GM23338 (cell line): ENCODE measurements around the gene CDC25B. TPM values are rescaled to one million over a fixed set of nuclear protein-coding genes. Genes with fewer than 3 reads are reported as not detected.

Experiments used
- ATAC-seq: fragments of 200-7000 bp; cut with Tn5 transposase; 3 replicates; pipeline ENCODE4 v1.9.1; 2020
- DNase-seq: peaks from one replicate; pipeline ENCODE4 v3.0.0-alpha.2; 2015; ENCODE audit warnings: low spot score
- H2AFZ ChIP-seq: fragments of 200-600 bp; sonication (generic); 2 replicates; pipeline ENCODE4 v1.8.0; 2016; ENCODE audit warnings: antibody characterized with exemption, mild to moderate bottlenecking, moderate library complexity
- H3F3A ChIP-seq: fragments of 200-600 bp; sonication (generic); replicated peaks from 2 replicates; pipeline ENCODE4 v1.8.0; 2017; ENCODE audit warnings: antibody characterized with exemption, mixed run types, low read depth
- H3K27ac ChIP-seq: fragments of 200-600 bp; sonication (generic); 2 replicates; pipeline ENCODE4 v1.6.1; 2016; ENCODE audit warnings: low read depth
- H3K27me3 ChIP-seq: fragments of 200-600 bp; sonication (generic); 2 replicates; pipeline ENCODE4 v1.8.0; 2016; ENCODE audit warnings: mild to moderate bottlenecking, mixed run types, moderate library complexity; ENCODE audit not compliant: insufficient read depth
- H3K36me3 ChIP-seq: fragments of 200-600 bp; sonication (generic); 2 replicates; pipeline ENCODE4 v1.8.0; 2016; ENCODE audit warnings: mild to moderate bottlenecking; ENCODE audit not compliant: insufficient read depth
- H3K4me1 ChIP-seq: fragments of 200-600 bp; sonication (generic); 2 replicates; pipeline ENCODE4 v1.8.0; 2016; ENCODE audit warnings: mild to moderate bottlenecking, moderate library complexity; ENCODE audit not compliant: insufficient read depth
- H3K4me2 ChIP-seq: fragments of 200-600 bp; sonication (generic); 2 replicates; pipeline ENCODE4 v1.7.1; 2017; ENCODE audit warnings: mixed run types
- H3K4me3 ChIP-seq: fragments of 200-600 bp; sonication (generic); 2 replicates; pipeline ENCODE4 v1.6.1; 2016; ENCODE audit warnings: mixed run types
- H3K79me2 ChIP-seq: fragments of 200-600 bp; sonication (generic); replicated peaks from 2 replicates; pipeline ENCODE4 v1.8.0; 2017; ENCODE audit warnings: mild to moderate bottlenecking; ENCODE audit not compliant: insufficient read depth
- H3K9me2 ChIP-seq: fragments of 200-600 bp; sonication (generic); 2 replicates; pipeline ENCODE4 v1.8.0; 2017; ENCODE audit not compliant: insufficient read depth
- H4K20me1 ChIP-seq: fragments of 200-600 bp; sonication (generic); replicated peaks from 2 replicates; pipeline ENCODE4 v1.8.0; 2017; ENCODE audit warnings: mild to moderate bottlenecking; ENCODE audit not compliant: insufficient read depth
- H3K27ac Mint-ChIP-seq: 2 replicates; pipeline ENCODE4 v1.8.0; 2020; ENCODE audit warnings: inconsistent platforms, mild to moderate bottlenecking, moderate library complexity, mixed read lengths
- H3K27me3 Mint-ChIP-seq: 3 replicates; pipeline ENCODE4 v1.8.0; 2022; ENCODE audit warnings: low read depth, mild to moderate bottlenecking, moderate library complexity, mixed read lengths, inconsistent platforms; ENCODE audit not compliant: insufficient read depth, poor library complexity
- H3K36me3 Mint-ChIP-seq: 3 replicates; pipeline ENCODE4 v1.8.0; 2021; ENCODE audit warnings: low read depth, mild to moderate bottlenecking, inconsistent platforms, moderate library complexity, mixed read lengths
- H3K4me1 Mint-ChIP-seq: 3 replicates; pipeline ENCODE4 v1.8.0; 2020; ENCODE audit warnings: mild to moderate bottlenecking, inconsistent platforms, mixed read lengths
- H3K4me3 Mint-ChIP-seq: 3 replicates; pipeline ENCODE4 v1.8.0; 2021; ENCODE audit warnings: moderate library complexity, mild to moderate bottlenecking, inconsistent platforms, mixed read lengths
- H3K9me3 Mint-ChIP-seq: 3 replicates; pipeline ENCODE4 v1.8.0; 2020; ENCODE audit warnings: moderate library complexity, mild to moderate bottlenecking, inconsistent platforms, mixed read lengths
- CREB1 ChIP-seq: fragments of 250-450 bp; sonication (Bioruptor Pico); IDR thresholded peaks from 2 replicates; pipeline ENCODE4 v1.5.0; 2020; ENCODE audit warnings: low read depth, mild to moderate bottlenecking, moderate library complexity
- POLR2AphosphoS5 ChIP-seq: IDR thresholded peaks from 2 replicates; pipeline ENCODE4 v1.6.1; 2016; ENCODE audit warnings: antibody characterized with exemption, low read depth
- STAT1 ChIP-seq: IDR thresholded peaks from one replicate; pipeline ENCODE4 v1.6.1; 2016; ENCODE audit warnings: antibody characterized with exemption; ENCODE audit not compliant: unreplicated experiment
- ZNF331 ChIP-seq: fragments of 250-450 bp; sonication (Bioruptor Pico); IDR thresholded peaks from 2 replicates; pipeline ENCODE4 v1.5.0; 2020; ENCODE audit warnings: low read depth, mild to moderate bottlenecking, moderate library complexity
- polyA plus RNA-seq: library from polyadenylated mRNA; unstranded; fragments of >200 nt; fragmentation: Nextera tagmentation; extraction: Ambion mirVana; gene quantifications from 2 replicates; pipeline ENCODE4 v1.2.1, GENCODE V29; 2016
- total RNA-seq: library from RNA; depleted of rRNA; stranded (reverse); fragments of >200 nt; shearing (Covaris generic); gene quantifications from 2 replicates; pipeline ENCODE4 v1.2.3, GENCODE V29; 2014
- TF ChIP-seq, protein P1 (sequence below): IDR thresholded peaks from one replicate; pipeline ENCODE4 v1.6.1; 2018; ENCODE audit warnings: antibody characterized with exemption; ENCODE audit not compliant: unreplicated experiment

CDC25B gene
- total and polyA plus RNA-seq, 2 experiments from 2014 or later: 10.5 to 33.0 TPM

DNA sequence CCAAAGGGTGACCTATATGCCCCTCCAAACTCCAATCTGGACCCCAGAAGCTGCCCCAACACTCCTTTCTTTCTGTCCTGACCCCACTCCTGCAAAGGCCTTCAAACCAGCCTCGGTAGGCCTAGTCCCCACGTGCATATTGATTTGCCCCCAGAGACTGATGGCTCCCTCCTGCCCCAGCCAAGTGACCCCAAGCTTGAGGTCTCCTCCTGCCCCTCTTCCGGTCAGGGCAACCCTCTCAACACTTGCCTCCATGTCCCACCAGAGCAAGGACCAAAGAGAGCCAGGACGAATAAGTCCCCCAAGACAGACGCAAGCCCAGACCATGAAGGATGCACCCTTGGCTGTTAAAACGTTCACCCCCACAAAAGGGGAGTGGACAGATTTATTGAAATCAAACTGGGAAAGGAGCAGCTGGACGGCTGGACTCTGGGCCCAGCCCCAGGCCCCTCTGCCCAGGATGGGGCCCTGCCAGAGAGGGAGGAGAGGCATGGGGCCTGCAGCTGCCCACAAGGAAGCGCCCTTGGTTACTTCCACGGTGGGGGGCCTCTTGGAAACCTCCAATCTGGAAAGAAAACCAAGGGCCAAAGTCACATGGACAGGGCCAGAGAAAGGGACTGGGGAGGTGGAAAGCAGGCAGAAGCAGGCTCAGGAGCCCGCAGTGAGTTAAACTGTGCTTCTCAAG lies 12.5 kb upstream of the CDC25B start:
- H3K9me3 Mint-ChIP-seq: no peaks in the 10 kb centered on the region
- H3K27me3 Mint-ChIP-seq: peaks cover 24% of the 10 kb centered on the region
- ATAC-seq (no peak), DNase-seq (no peak)
- peaks cover 11% of the 10 kb centered on the region; the same call in 1 of the 2 replicates for H3K4me1 ChIP-seq
- TF ChIP-seq ZNF331 (CRISPR knock-in tag) (no peak), POLR2AphosphoS5 (no peak), CREB1 (CRISPR knock-in tag) (no peak), STAT1 (no peak)
- TF ChIP-seq, protein P1, sequence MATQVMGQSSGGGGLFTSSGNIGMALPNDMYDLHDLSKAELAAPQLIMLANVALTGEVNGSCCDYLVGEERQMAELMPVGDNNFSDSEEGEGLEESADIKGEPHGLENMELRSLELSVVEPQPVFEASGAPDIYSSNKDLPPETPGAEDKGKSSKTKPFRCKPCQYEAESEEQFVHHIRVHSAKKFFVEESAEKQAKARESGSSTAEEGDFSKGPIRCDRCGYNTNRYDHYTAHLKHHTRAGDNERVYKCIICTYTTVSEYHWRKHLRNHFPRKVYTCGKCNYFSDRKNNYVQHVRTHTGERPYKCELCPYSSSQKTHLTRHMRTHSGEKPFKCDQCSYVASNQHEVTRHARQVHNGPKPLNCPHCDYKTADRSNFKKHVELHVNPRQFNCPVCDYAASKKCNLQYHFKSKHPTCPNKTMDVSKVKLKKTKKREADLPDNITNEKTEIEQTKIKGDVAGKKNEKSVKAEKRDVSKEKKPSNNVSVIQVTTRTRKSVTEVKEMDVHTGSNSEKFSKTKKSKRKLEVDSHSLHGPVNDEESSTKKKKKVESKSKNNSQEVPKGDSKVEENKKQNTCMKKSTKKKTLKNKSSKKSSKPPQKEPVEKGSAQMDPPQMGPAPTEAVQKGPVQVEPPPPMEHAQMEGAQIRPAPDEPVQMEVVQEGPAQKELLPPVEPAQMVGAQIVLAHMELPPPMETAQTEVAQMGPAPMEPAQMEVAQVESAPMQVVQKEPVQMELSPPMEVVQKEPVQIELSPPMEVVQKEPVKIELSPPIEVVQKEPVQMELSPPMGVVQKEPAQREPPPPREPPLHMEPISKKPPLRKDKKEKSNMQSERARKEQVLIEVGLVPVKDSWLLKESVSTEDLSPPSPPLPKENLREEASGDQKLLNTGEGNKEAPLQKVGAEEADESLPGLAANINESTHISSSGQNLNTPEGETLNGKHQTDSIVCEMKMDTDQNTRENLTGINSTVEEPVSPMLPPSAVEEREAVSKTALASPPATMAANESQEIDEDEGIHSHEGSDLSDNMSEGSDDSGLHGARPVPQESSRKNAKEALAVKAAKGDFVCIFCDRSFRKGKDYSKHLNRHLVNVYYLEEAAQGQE: no peak
- peaks cover 6% of the 10 kb centered on the region for H3K36me3 Mint-ChIP-seq
- no peak overlapping the region for H3K4me2 ChIP-seq
- peaks cover 28% of the 10 kb centered on the region for H3K4me1 Mint-ChIP-seq
- no peaks in the 10 kb centered on the region for H3K36me3 ChIP-seq
- H4K20me1 ChIP-seq: peaks cover 25% of the 10 kb centered on the region
- H3K27ac Mint-ChIP-seq: no peak overlapping the region
- H2AFZ ChIP-seq: no peak overlapping the region
- H3K27me3 ChIP-seq: peaks cover 49% of the 10 kb centered on the region
- H3K79me2 ChIP-seq: no peaks in the 10 kb centered on the region; the same call in 1 of the 2 replicates
- no peaks in the 10 kb centered on the region for H3K9me2 ChIP-seq
- H3K4me3 ChIP-seq: no peak overlapping the region
- H3K27ac ChIP-seq: no peak overlapping the region
- H3K4me3 Mint-ChIP-seq: no peak overlapping the region; the same call in 2 of the 3 replicates
- peaks cover 7% of the 10 kb centered on the region; the same call in 1 of the 2 replicates for H3F3A ChIP-seq

DNA sequence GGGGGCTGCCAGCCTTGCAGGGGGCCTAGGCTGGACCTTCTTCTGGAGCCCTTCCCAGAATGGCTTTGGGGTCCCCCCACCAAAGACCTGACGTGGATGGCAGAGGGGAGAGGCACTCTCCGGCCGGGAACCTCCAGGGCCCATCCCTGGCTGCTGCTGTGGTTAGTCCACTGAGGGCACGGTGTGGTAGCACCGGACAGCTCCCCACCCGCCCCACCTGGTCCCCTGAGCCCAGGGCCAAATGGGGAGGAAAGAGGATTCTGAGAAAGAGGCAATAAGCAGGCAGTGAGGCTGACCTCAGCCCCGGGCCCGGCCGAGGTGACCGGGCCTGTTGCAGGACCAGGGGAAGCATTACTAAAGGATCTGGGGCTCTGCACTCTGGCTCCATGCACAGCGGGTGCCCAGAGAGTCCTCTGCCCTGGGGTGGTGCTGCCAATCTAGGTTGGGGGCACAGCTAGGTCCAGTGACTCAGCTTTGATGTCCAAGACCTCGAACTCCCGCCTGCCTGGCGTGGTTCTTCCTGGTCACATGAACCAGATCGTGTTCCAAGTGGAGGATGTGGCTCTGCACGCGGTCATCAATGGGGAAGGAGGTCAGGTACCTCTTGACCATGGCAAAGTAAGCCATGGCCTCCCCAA lies 11.8 kb upstream of the CDC25B start:
- peak overlapping the region; percentile 39; the same call in 1 of the 3 replicates for H3K4me3 Mint-ChIP-seq
- TF ChIP-seq, protein P1: peak; percentile 21
- TF ChIP-seq ZNF331 (CRISPR knock-in tag): no peak
- no peaks in the 10 kb centered on the region; the same call in 1 of the 2 replicates for H3K79me2 ChIP-seq
- peaks cover 45% of the 10 kb centered on the region for H3K27me3 ChIP-seq
- peaks cover 6% of the 10 kb centered on the region for H3K36me3 Mint-ChIP-seq
- no peak overlapping the region for H3K4me3 ChIP-seq
- peaks cover 7% of the 10 kb centered on the region; the same call in 1 of the 2 replicates for H3F3A ChIP-seq
- no peaks in the 10 kb centered on the region for H3K9me3 Mint-ChIP-seq
- H4K20me1 ChIP-seq: peaks cover 25% of the 10 kb centered on the region
- peaks cover 7% of the 10 kb centered on the region; the same call in 1 of the 2 replicates for H3K4me1 ChIP-seq
- no peak overlapping the region for H3K4me2 ChIP-seq
- DNase-seq: no peak
- no peak overlapping the region for H3K27ac ChIP-seq
- no peak for ATAC-seq
- H3K36me3 ChIP-seq: no peaks in the 10 kb centered on the region
- H3K9me2 ChIP-seq: no peaks in the 10 kb centered on the region
- no peak overlapping the region for H2AFZ ChIP-seq
- peaks cover 18% of the 10 kb centered on the region for H3K27me3 Mint-ChIP-seq
- no peak overlapping the region for H3K27ac Mint-ChIP-seq
- H3K4me1 Mint-ChIP-seq: peaks cover 27% of the 10 kb centered on the region
